Measurements from ENCODE around the gene TBX10.

DNA sequence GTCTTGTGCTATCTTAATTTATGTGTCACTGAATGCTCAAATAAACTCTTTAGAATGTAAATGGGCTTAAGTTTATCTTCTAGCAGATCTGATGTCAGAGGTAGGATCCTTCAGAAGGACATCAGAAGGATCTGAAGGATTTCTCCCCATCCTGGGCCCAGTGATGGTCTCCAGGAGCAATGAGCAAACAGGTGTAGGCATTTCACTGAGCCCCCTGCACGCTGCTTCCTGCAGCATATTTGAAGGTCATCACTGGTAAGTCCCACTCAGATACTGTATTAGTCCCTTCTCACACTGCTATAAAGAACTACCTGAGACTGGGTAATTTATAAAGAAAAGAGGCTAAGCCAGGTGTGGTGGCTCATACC is 51.4 kb downstream of the TBX10 start:
- no peak for TF ChIP-seq CTCF (IDR thresholded peaks at IDR 0.05)
- TF ChIP-seq CHD2 (IDR thresholded peaks at IDR 0.05; ENCODE audit: low read length, partially characterized antibody), result no peak
- no peak for TF ChIP-seq EP300 (IDR thresholded peaks at IDR 0.05; ENCODE audit: borderline replicate concordance in 1 of 2, low read depth in 1 of 2, low read length in 1 of 2)
- TF ChIP-seq FOXM1 (IDR thresholded peaks at IDR 0.05; ENCODE audit: low read depth), result no peak
- TF ChIP-seq RCOR1 (IDR thresholded peaks at IDR 0.05; ENCODE audit: low read length), result no peak
- TF ChIP-seq JUND (IDR thresholded peaks at IDR 0.05), result no peak
- TF ChIP-seq, protein P1, sequence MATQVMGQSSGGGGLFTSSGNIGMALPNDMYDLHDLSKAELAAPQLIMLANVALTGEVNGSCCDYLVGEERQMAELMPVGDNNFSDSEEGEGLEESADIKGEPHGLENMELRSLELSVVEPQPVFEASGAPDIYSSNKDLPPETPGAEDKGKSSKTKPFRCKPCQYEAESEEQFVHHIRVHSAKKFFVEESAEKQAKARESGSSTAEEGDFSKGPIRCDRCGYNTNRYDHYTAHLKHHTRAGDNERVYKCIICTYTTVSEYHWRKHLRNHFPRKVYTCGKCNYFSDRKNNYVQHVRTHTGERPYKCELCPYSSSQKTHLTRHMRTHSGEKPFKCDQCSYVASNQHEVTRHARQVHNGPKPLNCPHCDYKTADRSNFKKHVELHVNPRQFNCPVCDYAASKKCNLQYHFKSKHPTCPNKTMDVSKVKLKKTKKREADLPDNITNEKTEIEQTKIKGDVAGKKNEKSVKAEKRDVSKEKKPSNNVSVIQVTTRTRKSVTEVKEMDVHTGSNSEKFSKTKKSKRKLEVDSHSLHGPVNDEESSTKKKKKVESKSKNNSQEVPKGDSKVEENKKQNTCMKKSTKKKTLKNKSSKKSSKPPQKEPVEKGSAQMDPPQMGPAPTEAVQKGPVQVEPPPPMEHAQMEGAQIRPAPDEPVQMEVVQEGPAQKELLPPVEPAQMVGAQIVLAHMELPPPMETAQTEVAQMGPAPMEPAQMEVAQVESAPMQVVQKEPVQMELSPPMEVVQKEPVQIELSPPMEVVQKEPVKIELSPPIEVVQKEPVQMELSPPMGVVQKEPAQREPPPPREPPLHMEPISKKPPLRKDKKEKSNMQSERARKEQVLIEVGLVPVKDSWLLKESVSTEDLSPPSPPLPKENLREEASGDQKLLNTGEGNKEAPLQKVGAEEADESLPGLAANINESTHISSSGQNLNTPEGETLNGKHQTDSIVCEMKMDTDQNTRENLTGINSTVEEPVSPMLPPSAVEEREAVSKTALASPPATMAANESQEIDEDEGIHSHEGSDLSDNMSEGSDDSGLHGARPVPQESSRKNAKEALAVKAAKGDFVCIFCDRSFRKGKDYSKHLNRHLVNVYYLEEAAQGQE (IDR thresholded peaks at IDR 0.05; ENCODE audit: low read depth, low read length), result no peak
- TF ChIP-seq YY1 (IDR thresholded peaks at IDR 0.05; ENCODE audit: low read depth), result no peak
- no peak for TF ChIP-seq MXI1 (IDR thresholded peaks at IDR 0.05; ENCODE audit: low read depth, low read length)
- no peak for TF ChIP-seq TAF1 (IDR thresholded peaks at IDR 0.05; ENCODE audit: borderline replicate concordance, low read depth, low read length)
- TF ChIP-seq, protein P2, sequence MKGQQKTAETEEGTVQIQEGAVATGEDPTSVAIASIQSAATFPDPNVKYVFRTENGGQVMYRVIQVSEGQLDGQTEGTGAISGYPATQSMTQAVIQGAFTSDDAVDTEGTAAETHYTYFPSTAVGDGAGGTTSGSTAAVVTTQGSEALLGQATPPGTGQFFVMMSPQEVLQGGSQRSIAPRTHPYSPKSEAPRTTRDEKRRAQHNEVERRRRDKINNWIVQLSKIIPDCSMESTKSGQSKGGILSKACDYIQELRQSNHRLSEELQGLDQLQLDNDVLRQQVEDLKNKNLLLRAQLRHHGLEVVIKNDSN (IDR thresholded peaks at IDR 0.05; ENCODE audit: borderline replicate concordance, low read depth), result no peak
- TF ChIP-seq SMC3 (IDR thresholded peaks at IDR 0.05; ENCODE audit: low read depth, low read length), result no peak
- TF ChIP-seq FOXJ3 (CRISPR knock-in tag; IDR thresholded peaks at IDR 0.05), result no peak
- TF ChIP-seq POLR2AphosphoS5 (IDR thresholded peaks at IDR 0.05; ENCODE audit: low read depth, low read length), result no peak
